ENCODE results near the gene GFRA1. TPM values are rescaled to one million over a fixed set of nuclear protein-coding genes. Genes with fewer than 3 reads are reported as not detected.

GFRA1 gene
- total RNA-seq, 2 experiments from 2014 or later, result not detected

GRCh38 chr10:116216676-116217075 lies 56.3 kb downstream of the GFRA1 start:
- H3K36me3 ChIP-seq (ENCODE audit: insufficient read depth, low read length), result no peaks in the 10 kb centered on the region
- BruUV-seq (replicated peaks), result no TSS peak

GRCh38 chr10:116215651-116216050 lies 57.4 kb downstream of the GFRA1 start:
- Histone ChIP-seq H4K20me1 (ENCODE audit: insufficient read depth, low read length) (no peaks in the 10 kb centered on the region), H3K27ac (ENCODE audit: low read depth, low read length, poor library complexity, severe bottlenecking) (no peak overlapping the region), H3K4me3 (ENCODE audit: low read depth, low read length, poor library complexity, severe bottlenecking) (no peak overlapping the region), H3K9me2 (ENCODE audit: insufficient read depth, low read length) (no peaks in the 10 kb centered on the region), H2AFZ (ENCODE audit: low read length) (no peak overlapping the region), H3K4me2 (ENCODE audit: low read length) (no peak overlapping the region), H3K4me1 (ENCODE audit: insufficient read depth, low read length, poor library complexity, severe bottlenecking) (no peaks in the 10 kb centered on the region), H3K9me3 (ENCODE audit: low read length) (no peaks in the 10 kb centered on the region), H3K36me3 (ENCODE audit: insufficient read depth, low read length) (no peaks in the 10 kb centered on the region), H3K79me2 (ENCODE audit: insufficient read depth, low read depth, low read length) (no peaks in the 10 kb centered on the region)
- BruUV-seq (replicated peaks), result no TSS peak
- CTCF ChIA-PET (ENCODE audit: unreplicated experiment), result no interaction called here
- intact Hi-C loops (cut with micrococcal nuclease; ENCODE audit: unreplicated experiment), result no loop called here
- no peak for DNase-seq (ENCODE audit: low spot score)
- TF ChIP-seq EZH2phosphoT487 (IDR thresholded peaks at IDR 0.05; ENCODE audit: borderline replicate concordance, low read depth, low read length) (no peak), CTCF (conservative IDR thresholded peaks at IDR 0.05; ENCODE audit: low read length) (no peak)
- POLR2A ChIA-PET, result no interaction called here

More at GRCh38 chr10:116216676-116217075, 56.3 kb downstream of the GFRA1 start:
- no peaks in the 10 kb centered on the region for H3K79me2 ChIP-seq (ENCODE audit: insufficient read depth, low read depth, low read length)
- no peak overlapping the region for H2AFZ ChIP-seq (ENCODE audit: low read length)
- ChIA-PET CTCF (ENCODE audit: unreplicated experiment) (no interaction called here), POLR2A (no interaction called here)
- H3K27ac ChIP-seq (ENCODE audit: low read depth, low read length, poor library complexity, severe bottlenecking), result no peak overlapping the region
- intact Hi-C loops (cut with micrococcal nuclease; ENCODE audit: unreplicated experiment), result no loop called here
- no peaks in the 10 kb centered on the region for H3K4me1 ChIP-seq (ENCODE audit: insufficient read depth, low read length, poor library complexity, severe bottlenecking)
- TF ChIP-seq EZH2phosphoT487 (IDR thresholded peaks at IDR 0.05; ENCODE audit: borderline replicate concordance, low read depth, low read length), result no peak
- no peak for TF ChIP-seq CTCF (conservative IDR thresholded peaks at IDR 0.05; ENCODE audit: low read length)
- no peak for DNase-seq (ENCODE audit: low spot score)
- H4K20me1 ChIP-seq (ENCODE audit: insufficient read depth, low read length), result no peaks in the 10 kb centered on the region
- no peak overlapping the region for H3K4me3 ChIP-seq (ENCODE audit: low read depth, low read length, poor library complexity, severe bottlenecking)
- no peak overlapping the region for H3K4me2 ChIP-seq (ENCODE audit: low read length)
- H3K9me2 ChIP-seq (ENCODE audit: insufficient read depth, low read length), result no peaks in the 10 kb centered on the region
- H3K9me3 ChIP-seq (ENCODE audit: low read length), result no peaks in the 10 kb centered on the region

- Histone ChIP-seq H3K4me3 (ENCODE audit: low read depth, low read length, poor library complexity, severe bottlenecking) (no peak overlapping the region), H2AFZ (ENCODE audit: low read length) (no peak overlapping the region), H3K4me1 (ENCODE audit: insufficient read depth, low read length, poor library complexity, severe bottlenecking) (no peaks in the 10 kb centered on the region), H4K20me1 (ENCODE audit: insufficient read depth, low read length) (no peaks in the 10 kb centered on the region), H3K36me3 (ENCODE audit: insufficient read depth, low read length) (no peaks in the 10 kb centered on the region), H3K27ac (ENCODE audit: low read depth, low read length, poor library complexity, severe bottlenecking) (no peak overlapping the region), H3K79me2 (ENCODE audit: insufficient read depth, low read depth, low read length) (no peaks in the 10 kb centered on the region), H3K4me2 (ENCODE audit: low read length) (no peak overlapping the region), H3K9me3 (ENCODE audit: low read length) (no peaks in the 10 kb centered on the region), H3K9me2 (ENCODE audit: insufficient read depth, low read length) (no peaks in the 10 kb centered on the region)
- no TSS peak for BruUV-seq (replicated peaks)
- CTCF ChIA-PET (ENCODE audit: unreplicated experiment), result no interaction called here
- DNase-seq (ENCODE audit: low spot score), result no peak
- POLR2A ChIA-PET, result interaction anchor here (0.7 kb wide), 1 partner anchor 717 kb away, joined by 3 read pairs; no protein-coding TSS in a partner anchor
- no peak for TF ChIP-seq EZH2phosphoT487 (IDR thresholded peaks at IDR 0.05; ENCODE audit: borderline replicate concordance, low read depth, low read length)
- TF ChIP-seq CTCF (conservative IDR thresholded peaks at IDR 0.05; ENCODE audit: low read length), result no peak
- intact Hi-C loops (cut with micrococcal nuclease; ENCODE audit: unreplicated experiment), result no loop called here
These were observed 61.3 kb downstream of the GFRA1 start for GRCh38 chr10:116211682-116212081.
